Mesendoderm (in vitro differentiated cells): Measurements from ENCODE around the gene SLC25A42.

Source experiments
- DNase-seq: peaks from one replicate; pipeline ENCODE4 v3.0.0; 2013
- H2AK5ac ChIP-seq: 2 replicates; pipeline ENCODE4 v1.6.1; 2013; ENCODE audit warnings: low read length, inconsistent platforms
- H2BK120ac ChIP-seq: 2 replicates; pipeline ENCODE4 v1.6.1; 2013; ENCODE audit warnings: low read depth, mild to moderate bottlenecking, low read length, moderate library complexity, mixed read lengths
- H2BK15ac ChIP-seq: replicated peaks from 2 replicates; pipeline ENCODE4 v1.6.1; 2013; ENCODE audit warnings: low read depth, mild to moderate bottlenecking, moderate library complexity
- H2BK5ac ChIP-seq: 2 replicates; pipeline ENCODE4 v1.6.1; 2013; ENCODE audit warnings: low read length, inconsistent platforms
- H3K18ac ChIP-seq: 2 replicates; pipeline ENCODE4 v1.6.1; 2013; ENCODE audit warnings: mild to moderate bottlenecking, low read length, mixed read lengths
- H3K23ac ChIP-seq: one replicate; pipeline ENCODE4 v1.6.1; 2013; ENCODE audit warnings: low read length
- H3K27ac ChIP-seq: 2 replicates; pipeline ENCODE4 v1.5.1; 2013; ENCODE audit warnings: low read depth, mild to moderate bottlenecking, inconsistent platforms, low read length, moderate library complexity
- H3K27me3 ChIP-seq: 2 replicates; pipeline ENCODE4 v1.6.1; 2013; ENCODE audit warnings: low read length, control low read depth, mild to moderate bottlenecking, inconsistent platforms; ENCODE audit not compliant: insufficient read depth, poor library complexity
- H3K36me3 ChIP-seq: 2 replicates; pipeline ENCODE4 v1.6.1; 2013; ENCODE audit warnings: low read length, inconsistent platforms; ENCODE audit not compliant: control insufficient read depth, insufficient read depth
- H3K4ac ChIP-seq: one replicate; pipeline ENCODE4 v1.6.1; 2013; ENCODE audit warnings: low read depth, mild to moderate bottlenecking, low read length, moderate library complexity
- H3K4me1 ChIP-seq: 2 replicates; pipeline ENCODE4 v1.6.1; 2013; ENCODE audit warnings: low read depth, low read length, inconsistent platforms; ENCODE audit not compliant: control insufficient read depth
- H3K4me2 ChIP-seq: 2 replicates; pipeline ENCODE4 v1.6.1; 2013; ENCODE audit warnings: low read length
- H3K4me3 ChIP-seq: 2 replicates; pipeline ENCODE4 v1.5.1; 2013; ENCODE audit warnings: mild to moderate bottlenecking, low read length
- H3K56ac ChIP-seq: one replicate; pipeline ENCODE4 v1.6.1; 2013; ENCODE audit warnings: low read length
- H3K79me1 ChIP-seq: 2 replicates; pipeline ENCODE4 v1.6.1; 2013; ENCODE audit warnings: low read length, inconsistent platforms
- H3K79me2 ChIP-seq: 2 replicates; pipeline ENCODE4 v1.6.1; 2013; ENCODE audit warnings: mild to moderate bottlenecking, low read length; ENCODE audit not compliant: control insufficient read depth, insufficient read depth
- H3K9ac ChIP-seq: 2 replicates; pipeline ENCODE4 v1.6.1; 2013; ENCODE audit warnings: low read length, inconsistent platforms
- H4K5ac ChIP-seq: one replicate; pipeline ENCODE4 v1.6.1; 2013; ENCODE audit warnings: low read length
- H4K8ac ChIP-seq: one replicate; pipeline ENCODE4 v1.6.1; 2013; ENCODE audit warnings: low read depth, mild to moderate bottlenecking, control low read depth, low read length, moderate library complexity
- WGBS: extraction: QIAGEN DNeasy Blood & Tissue Kit; methylation state at CpG from one replicate; pipeline ENCODE4 v1.1.7; 2013; ENCODE audit warnings: low lambda C conversion rate, missing lambda C conversion rate; ENCODE audit not compliant: insufficient coverage; ENCODE audit errors: extremely low coverage; 5-methylcytosine and 5-hydroxymethylcytosine counted together

SLC25A42 gene

GRCh38 chr19:19051478-19052213 lies 12.1 kb upstream of the SLC25A42 start:
- no peak overlapping the region for H4K8ac ChIP-seq
- no peak overlapping the region for H2BK15ac ChIP-seq
- no peak overlapping the region for H3K4ac ChIP-seq
- H3K36me3 ChIP-seq = peaks cover 15% of the 10 kb centered on the region
- no peak for DNase-seq
- H2BK5ac ChIP-seq = no peak overlapping the region
- no peak overlapping the region for H3K56ac ChIP-seq
- H3K4me2 ChIP-seq = no peak overlapping the region
- no CpG with 5 or more reads among the region's 20 CpGs for WGBS
- H4K5ac ChIP-seq = no peak overlapping the region
- no peaks in the 10 kb centered on the region for H3K79me2 ChIP-seq
- no peak overlapping the region for H2AK5ac ChIP-seq
- H3K9ac ChIP-seq = no peak overlapping the region
- H3K23ac ChIP-seq = no peak overlapping the region
- H3K4me1 ChIP-seq = no peaks in the 10 kb centered on the region
- H3K79me1 ChIP-seq = no peaks in the 10 kb centered on the region
- no peak overlapping the region for H3K27ac ChIP-seq
- no peak overlapping the region for H2BK120ac ChIP-seq
- H3K4me3 ChIP-seq = no peak overlapping the region
- H3K27me3 ChIP-seq = no peaks in the 10 kb centered on the region
- H3K18ac ChIP-seq = no peak overlapping the region

GRCh38 chr19:19052921-19053320 lies 10.9 kb upstream of the SLC25A42 start:
- H2BK120ac ChIP-seq = no peak overlapping the region
- no peaks in the 10 kb centered on the region for H3K4me1 ChIP-seq
- H4K5ac ChIP-seq = no peak overlapping the region
- peaks cover 15% of the 10 kb centered on the region for H3K36me3 ChIP-seq
- H4K8ac ChIP-seq = no peak overlapping the region
- no peak overlapping the region for H3K4me2 ChIP-seq
- H3K79me2 ChIP-seq = no peaks in the 10 kb centered on the region
- no peak overlapping the region for H3K27ac ChIP-seq
- no peak overlapping the region for H3K23ac ChIP-seq
- no peak overlapping the region for H2BK5ac ChIP-seq
- WGBS = no CpG with 5 or more reads among the region's 1 CpG
- no peaks in the 10 kb centered on the region for H3K79me1 ChIP-seq
- no peaks in the 10 kb centered on the region for H3K27me3 ChIP-seq
- H3K4me3 ChIP-seq = no peak overlapping the region
- no peak overlapping the region for H2AK5ac ChIP-seq
- H3K56ac ChIP-seq = no peak overlapping the region
- DNase-seq = no peak
- H3K4ac ChIP-seq = no peak overlapping the region
- no peak overlapping the region for H3K18ac ChIP-seq
- H2BK15ac ChIP-seq = no peak overlapping the region
- no peak overlapping the region for H3K9ac ChIP-seq

GRCh38 chr19:19053508-19054314 lies 10.1 kb upstream of the SLC25A42 start:
- Histone ChIP-seq H2BK5ac (no peak overlapping the region), H3K4ac (no peak overlapping the region), H3K4me1 (no peaks in the 10 kb centered on the region), H3K79me1 (no peaks in the 10 kb centered on the region), H2BK120ac (no peak overlapping the region), H2BK15ac (no peak overlapping the region), H2AK5ac (no peak overlapping the region), H3K4me2 (no peak overlapping the region), H3K18ac (no peak overlapping the region), H3K23ac (no peak overlapping the region), H4K8ac (no peak overlapping the region), H3K27ac (no peak overlapping the region), H3K27me3 (no peaks in the 10 kb centered on the region), H3K9ac (no peak overlapping the region), H3K4me3 (no peak overlapping the region), H3K79me2 (no peaks in the 10 kb centered on the region), H4K5ac (no peak overlapping the region), H3K36me3 (peaks cover 15% of the 10 kb centered on the region), H3K56ac (no peak overlapping the region)
- DNase-seq = peak; percentile 73
- no CpG with 5 or more reads among the region's 25 CpGs for WGBS

- H3K18ac ChIP-seq = no peak overlapping the region
- no peak overlapping the region for H2BK15ac ChIP-seq
- no peak overlapping the region for H4K5ac ChIP-seq
- H3K4ac ChIP-seq = no peak overlapping the region
- no peak overlapping the region for H2AK5ac ChIP-seq
- WGBS = no CpG with 5 or more reads among the region's 15 CpGs
- no peak overlapping the region for H3K4me2 ChIP-seq
- no peak overlapping the region for H3K9ac ChIP-seq
- H3K23ac ChIP-seq = no peak overlapping the region
- H3K27ac ChIP-seq = no peak overlapping the region
- H3K36me3 ChIP-seq = peaks cover 17% of the 10 kb centered on the region
- no peak overlapping the region for H4K8ac ChIP-seq
- no peaks in the 10 kb centered on the region for H3K79me1 ChIP-seq
- H3K79me2 ChIP-seq = no peaks in the 10 kb centered on the region
- H3K27me3 ChIP-seq = no peaks in the 10 kb centered on the region
- no peak overlapping the region for H3K4me3 ChIP-seq
- no peak overlapping the region for H3K56ac ChIP-seq
- no peak overlapping the region for H2BK120ac ChIP-seq
- no peak overlapping the region for H2BK5ac ChIP-seq
- no peak for DNase-seq
- H3K4me1 ChIP-seq = no peaks in the 10 kb centered on the region
Measured at GRCh38 chr19:19054315-19054938, 9.4 kb upstream of the SLC25A42 start.

GRCh38 chr19:19054939-19055440 lies 8.8 kb upstream of the SLC25A42 start:
- Histone ChIP-seq H3K56ac (no peak overlapping the region), H3K36me3 (peaks cover 17% of the 10 kb centered on the region), H3K4me3 (no peak overlapping the region), H3K79me2 (no peaks in the 10 kb centered on the region), H2BK5ac (no peak overlapping the region), H2AK5ac (no peak overlapping the region), H3K4ac (no peak overlapping the region), H2BK120ac (no peak overlapping the region), H4K8ac (no peak overlapping the region), H3K27ac (no peak overlapping the region), H3K9ac (no peak overlapping the region), H2BK15ac (no peak overlapping the region), H3K4me1 (no peaks in the 10 kb centered on the region), H3K27me3 (no peaks in the 10 kb centered on the region), H3K23ac (no peak overlapping the region), H3K18ac (no peak overlapping the region), H3K79me1 (no peaks in the 10 kb centered on the region), H4K5ac (no peak overlapping the region), H3K4me2 (no peak overlapping the region)
- DNase-seq = no peak
- no CpG with 5 or more reads among the region's 19 CpGs for WGBS
